K562 (cell line): Measurements from ENCODE around the gene SEPTIN14. TPM values are rescaled to one million over a fixed set of nuclear protein-coding genes. Genes with fewer than 3 reads are reported as not detected.

Experiments
- ATAC-seq: fragments of 200-7000 bp; cut with Tn5 transposase; 3 replicates; pipeline ENCODE4 v1.9.1; 2020; ENCODE audit warnings: moderate library complexity
- BruUV-seq: library from RNA; stranded (reverse); fragments of 400-500 nt; replicated peaks from 2 replicates; lab custom pipeline; 2021; lab: Mats Ljungman, UMichigan
- CTCF ChIA-PET: fragments of 300-600 bp; formaldehyde crosslinking; extraction: SDS; loops from one replicate; lab custom pipeline; 2021; ENCODE audit warnings: low intra/inter-chr PET ratio; lab: Yijun Ruan, JAX
- POLR2A ChIA-PET: fragments of 300-600, 350-650 bp; sonication (Branson Sonifier 250); formaldehyde crosslinking; extraction: SDS; loops from one replicate; lab custom pipeline; 2021; ENCODE audit warnings: antibody characterized with exemption, inconsistent platforms; lab: Yijun Ruan, JAX
- DNase-seq, 4 experiments: peaks; one replicate each; pipeline versions ENCODE4 v3.0.0 to v3.0.0-alpha.2; 2011 to 2018; ENCODE audit warnings: low spot score in 3 of 4, mixed read lengths in 3 of 4; ENCODE audit errors: extremely low read depth in 1 of 4
- FAIRE-seq: peaks from 2 replicates; lab custom pipeline; 2011; peaks lifted over from hg19 to GRCh38; lab: Jason Lieb, UNC
- H2AFZ ChIP-seq: 2 replicates; pipeline ENCODE4 v1.6.0; 2011; ENCODE audit warnings: low read depth, low read length, control low read depth, inconsistent platforms
- H3K27ac ChIP-seq: fragments of 200-600 bp; 3 replicates; pipeline ENCODE4 v1.8.0; 2011; ENCODE audit warnings: low read depth, mild to moderate bottlenecking, control low read depth, inconsistent platforms, low read length, moderate library complexity, mixed read lengths; ENCODE audit errors: extremely low read depth
- H3K27me3 ChIP-seq, 2 experiments: fragments of 300-600 bp in 1 of 2; 2 replicates in 1 of 2; 3 replicates in 1 of 2; pipeline versions ENCODE4 v1.6.0 to v1.8.0; 2011; ENCODE audit warnings: inconsistent platforms in 2 of 2, low read length in 2 of 2, mild to moderate bottlenecking in 1 of 2, mixed read lengths in 1 of 2, moderate library complexity in 1 of 2; ENCODE audit not compliant: control insufficient read depth in 2 of 2, insufficient read depth in 2 of 2
- H3K36me3 ChIP-seq: fragments of 300-600 bp; 3 replicates; pipeline ENCODE4 v1.8.0; 2011; ENCODE audit warnings: mild to moderate bottlenecking, low read length, inconsistent platforms; ENCODE audit not compliant: control insufficient read depth, insufficient read depth
- H3K4me1 ChIP-seq, 2 experiments: fragments of 200-600 bp in 1 of 2; replicated peaks in 1 of 2; 2 replicates in 1 of 2; 3 replicates in 1 of 2; pipeline versions ENCODE4 v1.5.1 to v1.8.0; 2011; ENCODE audit warnings: inconsistent platforms in 2 of 2, low read length in 2 of 2, mild to moderate bottlenecking in 1 of 2, mixed read lengths in 1 of 2, moderate library complexity in 1 of 2; ENCODE audit not compliant: control insufficient read depth in 2 of 2, insufficient read depth in 2 of 2
- H3K4me2 ChIP-seq: 2 replicates; pipeline ENCODE4 v1.6.1; 2011; ENCODE audit warnings: low read length, control low read depth, inconsistent platforms, mixed read lengths; ENCODE audit not compliant: insufficient read depth
- H3K4me3 ChIP-seq: fragments of 200-600 bp; sonication (generic), shearing (Covaris generic); 2 replicates; pipeline ENCODE4 v1.5.1; 2016; ENCODE audit warnings: control low read depth, inconsistent platforms
- H3K79me2 ChIP-seq: fragments of 200-600 bp; 3 replicates; pipeline ENCODE4 v1.8.0; 2011; ENCODE audit warnings: low read length, inconsistent platforms; ENCODE audit not compliant: control insufficient read depth, insufficient read depth
- H3K9ac ChIP-seq, 2 experiments: 2 replicates each; pipeline versions ENCODE4 v1.6.0 to v1.6.1; 2011; ENCODE audit warnings: low read depth in 2 of 2, low read length in 2 of 2, control low read depth in 1 of 2, inconsistent platforms in 1 of 2, mild to moderate bottlenecking in 1 of 2, mixed read lengths in 1 of 2; ENCODE audit not compliant: insufficient read depth in 1 of 2
- H3K9me1 ChIP-seq: one replicate; pipeline ENCODE4 v1.6.0; 2011; ENCODE audit warnings: inconsistent platforms, mild to moderate bottlenecking, low read length, moderate library complexity; ENCODE audit not compliant: control insufficient read depth, insufficient read depth
- H3K9me3 ChIP-seq: replicated peaks from 2 replicates; pipeline ENCODE4 v1.5.1; 2011; ENCODE audit warnings: low read depth, low read length, inconsistent platforms; ENCODE audit not compliant: control insufficient read depth, insufficient read depth
- H4K20me1 ChIP-seq: replicated peaks from 2 replicates; pipeline ENCODE4 v1.6.1; 2011; ENCODE audit warnings: low read length, inconsistent platforms, mixed read lengths; ENCODE audit not compliant: control insufficient read depth, insufficient read depth
- ASH1L ChIP-seq: fragments of 450-650 bp; IDR thresholded peaks from 2 replicates; pipeline ENCODE4 v1.6.1; 2018; ENCODE audit warnings: borderline replicate concordance, mild to moderate bottlenecking, low read depth; ENCODE audit not compliant: partially characterized antibody
- CEBPZ ChIP-seq: fragments of 150-350 bp; IDR thresholded peaks from 2 replicates; pipeline ENCODE4 v1.6.1; 2014; ENCODE audit warnings: low read depth, mild to moderate bottlenecking, low read length, borderline replicate concordance
- E2F3 ChIP-seq: fragments of 250-450 bp; sonication (Bioruptor Pico); IDR thresholded peaks from 2 replicates; pipeline ENCODE4 v1.4.0; 2020; ENCODE audit warnings: mild to moderate bottlenecking
- FIP1L1 ChIP-seq: fragments of 200-400 bp; formaldehyde crosslinking; IDR thresholded peaks from 2 replicates; pipeline ENCODE4 v1.6.1; 2018; ENCODE audit warnings: mild to moderate bottlenecking, low read depth, low read length; ENCODE audit not compliant: poor library complexity, severe bottlenecking
- MEF2D ChIP-seq: conservative IDR thresholded peaks from 2 replicates; pipeline ENCODE4 v1.6.1; 2016; ENCODE audit warnings: low read depth, missing genetic modification characterization, missing compliant biosample characterization
- MNT ChIP-seq, 2 experiments: fragments of 450-650 bp; conservative IDR thresholded peaks; 2 replicates each; pipeline ENCODE4 v1.6.1; 2017; ENCODE audit warnings: mild to moderate bottlenecking in 2 of 2, moderate library complexity in 2 of 2
- NRF1 ChIP-seq, 2 experiments: fragments of 450-650 bp; IDR thresholded peaks in 1 of 2; conservative IDR thresholded peaks in 1 of 2; 2 replicates each; pipeline ENCODE4 v1.6.1; 2014; ENCODE audit warnings: mild to moderate bottlenecking in 2 of 2
- POLR2AphosphoS2 ChIP-seq: IDR thresholded peaks from 2 replicates; pipeline ENCODE4 v1.6.1; 2012; ENCODE audit warnings: low read length, improper control_type of control experiment
- RFX5 ChIP-seq: IDR thresholded peaks from 2 replicates; pipeline ENCODE4 v1.6.1; 2011; ENCODE audit warnings: low read depth, mild to moderate bottlenecking, improper control_type of control experiment, low read length
- SMARCC2 ChIP-seq: fragments of 450-650 bp; IDR thresholded peaks from 2 replicates; pipeline ENCODE4 v1.6.1; 2017; ENCODE audit warnings: antibody characterized with exemption, moderate library complexity, mild to moderate bottlenecking, low read depth
- SOX6 ChIP-seq: fragments of 450-650 bp; IDR thresholded peaks from 2 replicates; pipeline ENCODE4 v1.6.1; 2014; ENCODE audit warnings: mild to moderate bottlenecking
- TOE1 ChIP-seq, 2 experiments: fragments of 450-650 bp in 1 of 2; sonication (generic) in 1 of 2; formaldehyde crosslinking in 1 of 2; IDR thresholded peaks; 2 replicates each; pipeline versions ENCODE4 v1.7.1 to v1.8.0; 2016 to 2022; ENCODE audit warnings: borderline replicate concordance in 2 of 2, mild to moderate bottlenecking in 2 of 2, antibody characterized with exemption in 1 of 2, inconsistent platforms in 1 of 2, low read depth in 1 of 2, missing genetic modification reagents in 1 of 2, moderate library complexity in 1 of 2
- TRIM28 ChIP-seq: fragments of 450-650 bp; IDR thresholded peaks from 2 replicates; pipeline ENCODE4 v1.6.1; 2017
- ZKSCAN3 ChIP-seq: fragments of 250-450 bp; sonication (Bioruptor Pico); IDR thresholded peaks from 2 replicates; pipeline ENCODE4 v1.4.0; 2020
- WGBS: fragments of 100-300 bp; shearing (Covaris generic); methylation state at CpG from one replicate; pipeline ENCODE4 v1.1.6; 2016; ENCODE audit warnings: low coverage, mixed read lengths; ENCODE audit not compliant: insufficient coverage; ENCODE audit errors: missing lambda C conversion rate; 5-methylcytosine and 5-hydroxymethylcytosine counted together
- in situ Hi-C: fragments of 300-500 bp; cut with MboI; formaldehyde crosslinking; loops from 4 replicates; pipeline ENCODE4 v1.15.0; 2018; ENCODE audit warnings: inconsistent platforms, mixed read lengths
- intact Hi-C: fragments of 100-400 bp; cut with micrococcal nuclease; formaldehyde crosslinking; loops from 2 replicates; pipeline ENCODE4 v1.14.2; 2022
- polyA plus RNA-seq, 8 experiments: library from polyadenylated mRNA; depleted of rRNA in 4 of 8; stranded (reverse) in 5 of 8; unstranded in 3 of 8; fragments of >200 nt; fragmentation: Nextera tagmentation in 2 of 8; fragmentation: Illumina TruSeq in 1 of 8; extraction: Ambion mirVana in 2 of 8; extraction: Trizol in 1 of 8; gene quantifications; 2 replicates each; pipeline versions ENCODE4 v1.2.1 to v1.2.3, GENCODE V29; 2011 to 2014; ENCODE audit warnings: inconsistent platforms in 1 of 8, missing spikeins in 1 of 8
- total RNA-seq, 7 experiments: library from RNA; depleted of rRNA in 6 of 7; stranded (reverse); fragments of >200 nt in 6 of 7; fragmentation: Illumina TruSeq in 2 of 7; extraction: Trizol in 2 of 7; gene quantifications; 2 replicates each; pipeline versions ENCODE4 v1.2.1 to v1.2.3, GENCODE V29; 2011 to 2021; ENCODE audit warnings: low replicate concordance in 1 of 7
- TF ChIP-seq, protein P1 (sequence below), 3 experiments: IDR thresholded peaks in 2 of 3; conservative IDR thresholded peaks in 1 of 3; 2 replicates each; pipeline ENCODE4 v1.5.1; 2011 to 2012; ENCODE audit warnings: low read length in 3 of 3, mild to moderate bottlenecking in 3 of 3, control low read depth in 2 of 3, improper control_type of control experiment in 1 of 3, inconsistent platforms in 1 of 3, low read depth in 1 of 3, mixed read lengths in 1 of 3, moderate library complexity in 1 of 3; ENCODE audit not compliant: insufficient read depth in 2 of 3

The SEPTIN14 gene
- total and polyA plus RNA-seq, 9 of the 15 experiments (the other 6 are each of a cell fraction or from before 2014, with no cell fraction given), result 0.04 to 0.10 (median 0.04) TPM; not detected in 1

DNA sequence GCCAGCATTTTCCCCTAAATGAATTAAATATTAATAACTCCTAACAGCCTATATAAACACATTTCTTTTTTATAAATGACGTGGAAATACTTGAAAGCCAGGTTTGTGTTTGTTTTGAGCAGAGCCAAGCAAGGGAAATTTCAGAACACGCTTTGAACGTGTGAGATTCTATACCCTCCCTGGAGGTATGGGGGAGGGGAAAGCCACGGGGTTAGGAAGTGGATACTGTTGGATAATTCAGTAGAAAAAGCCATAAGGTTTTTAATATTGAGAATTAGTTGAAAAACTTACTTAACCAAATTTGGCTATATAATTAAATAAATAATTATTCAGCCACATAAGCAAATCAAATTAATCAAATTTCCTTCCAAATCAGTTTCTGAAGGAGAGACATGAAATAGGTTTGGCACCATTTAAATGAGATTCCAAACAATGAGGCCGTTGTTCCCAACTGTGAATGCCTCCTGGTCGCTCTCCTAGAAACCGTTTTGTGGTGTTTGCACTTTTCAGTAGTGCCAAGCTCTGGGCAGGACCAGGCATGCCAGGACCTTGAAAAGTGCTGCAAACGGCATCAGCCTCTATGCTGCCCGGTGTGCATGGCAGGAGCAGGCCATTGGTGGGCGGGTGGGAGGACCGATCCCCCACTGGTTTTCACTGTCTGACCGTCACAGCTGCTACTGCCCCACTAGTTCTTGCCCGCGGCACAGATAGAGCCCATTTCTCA, 88.1 kb downstream of the SEPTIN14 start:
- intact Hi-C loops, result no loop called here
- Histone ChIP-seq H3K4me2 (no peak overlapping the region), H3K9me3 (no peaks in the 10 kb centered on the region), H4K20me1 (no peaks in the 10 kb centered on the region), H3K4me3 (no peak overlapping the region), H3K9me1 (no peaks in the 10 kb centered on the region), H2AFZ (no peak overlapping the region), H3K27me3 (no peaks in the 10 kb centered on the region; a peak in 1 of 5 replicates), H3K27ac (no peak overlapping the region), H3K9ac (no peak overlapping the region), H3K4me1 (no peaks in the 10 kb centered on the region; a peak in 1 of 5 replicates), H3K36me3 (no peaks in the 10 kb centered on the region), H3K79me2 (no peaks in the 10 kb centered on the region)
- BruUV-seq, result no TSS peak
- ATAC-seq, result no peak
- DNase-seq, result no peak
- no peak for FAIRE-seq
- 16% methylated on average over 14 of the region's 14 CpGs for WGBS
- POLR2A ChIA-PET, result no interaction called here
- CTCF ChIA-PET, result no interaction called here
- in situ Hi-C loops, result no loop called here
- no peak for TF ChIP-seq SMARCC2
- no peak for TF ChIP-seq POLR2AphosphoS2
- TF ChIP-seq SOX6, result no peak
- no peak for TF ChIP-seq TOE1 (IDR thresholded peaks at IDR 0.05; ENCODE audit: borderline replicate concordance)
- TF ChIP-seq TOE1 (CRISPR knock-in tag; IDR thresholded peaks at IDR 0.05; ENCODE audit: borderline replicate concordance, low read depth), result no peak
- no peak for TF ChIP-seq MNT (conservative IDR thresholded peaks at IDR 0.05)
- TF ChIP-seq NRF1 (conservative IDR thresholded peaks at IDR 0.05 in 1 of 2, IDR thresholded peaks at IDR 0.05 in 1 of 2), result no peak
- TF ChIP-seq CEBPZ, result no peak
- TF ChIP-seq, protein P1, sequence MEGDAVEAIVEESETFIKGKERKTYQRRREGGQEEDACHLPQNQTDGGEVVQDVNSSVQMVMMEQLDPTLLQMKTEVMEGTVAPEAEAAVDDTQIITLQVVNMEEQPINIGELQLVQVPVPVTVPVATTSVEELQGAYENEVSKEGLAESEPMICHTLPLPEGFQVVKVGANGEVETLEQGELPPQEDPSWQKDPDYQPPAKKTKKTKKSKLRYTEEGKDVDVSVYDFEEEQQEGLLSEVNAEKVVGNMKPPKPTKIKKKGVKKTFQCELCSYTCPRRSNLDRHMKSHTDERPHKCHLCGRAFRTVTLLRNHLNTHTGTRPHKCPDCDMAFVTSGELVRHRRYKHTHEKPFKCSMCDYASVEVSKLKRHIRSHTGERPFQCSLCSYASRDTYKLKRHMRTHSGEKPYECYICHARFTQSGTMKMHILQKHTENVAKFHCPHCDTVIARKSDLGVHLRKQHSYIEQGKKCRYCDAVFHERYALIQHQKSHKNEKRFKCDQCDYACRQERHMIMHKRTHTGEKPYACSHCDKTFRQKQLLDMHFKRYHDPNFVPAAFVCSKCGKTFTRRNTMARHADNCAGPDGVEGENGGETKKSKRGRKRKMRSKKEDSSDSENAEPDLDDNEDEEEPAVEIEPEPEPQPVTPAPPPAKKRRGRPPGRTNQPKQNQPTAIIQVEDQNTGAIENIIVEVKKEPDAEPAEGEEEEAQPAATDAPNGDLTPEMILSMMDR (IDR thresholded peaks at IDR 0.05 in 2 of 3, conservative IDR thresholded peaks at IDR 0.05 in 1 of 3; ENCODE audit: insufficient read depth in 2 of 3, low read depth in 1 of 3, low read length in 3 of 3), result no peak
- no peak for TF ChIP-seq ASH1L
- no peak for TF ChIP-seq RFX5
- TF ChIP-seq ZKSCAN3 (CRISPR knock-in tag), result no peak
- TF ChIP-seq TRIM28, result no peak
- TF ChIP-seq MEF2D (tag), result no peak
- no peak for TF ChIP-seq E2F3 (CRISPR knock-in tag)
- no peak for TF ChIP-seq FIP1L1
